GM19099 (cell line): ENCODE data around the gene CAMSAP1.

Experiments
- POLR2A ChIP-seq: IDR thresholded peaks from 3 replicates; pipeline ENCODE4 v1.6.1; 2011; ENCODE audit warnings: low read depth; ENCODE audit not compliant: insufficient read length; ENCODE audit errors: extremely low read depth

CAMSAP1 gene

GRCh38 chr9:135770771-135771170, 136.6 kb downstream of the CAMSAP1 start:
- TF ChIP-seq POLR2A, result no peak

- TF ChIP-seq POLR2A, result no peak
Observed at GRCh38 chr9:135770203-135770535, 137.2 kb downstream of the CAMSAP1 start.

- no peak for TF ChIP-seq POLR2A
Observed at GRCh38 chr9:135769489-135770202, 137.7 kb downstream of the CAMSAP1 start.

- no peak for TF ChIP-seq POLR2A
Observed at GRCh38 chr9:135768516-135769218, 138.7 kb downstream of the CAMSAP1 start.

- no peak for TF ChIP-seq POLR2A
Observed at GRCh38 chr9:135766707-135767106, 140.6 kb downstream of the CAMSAP1 start.

GRCh38 chr9:135766251-135766650, 141.1 kb downstream of the CAMSAP1 start:
- no peak for TF ChIP-seq POLR2A

GRCh38 chr9:135765416-135765815, 141.9 kb downstream of the CAMSAP1 start:
- no peak for TF ChIP-seq POLR2A

- no peak for TF ChIP-seq POLR2A
Observed at GRCh38 chr9:135764731-135765130, 142.6 kb downstream of the CAMSAP1 start.

- TF ChIP-seq POLR2A, result no peak
Observed at GRCh38 chr9:135763716-135764446, 143.5 kb downstream of the CAMSAP1 start.

GRCh38 chr9:135762921-135763320, 144.4 kb downstream of the CAMSAP1 start:
- no peak for TF ChIP-seq POLR2A

- TF ChIP-seq POLR2A, result no peak
Observed at GRCh38 chr9:135761845-135762168, 145.5 kb downstream of the CAMSAP1 start.

GRCh38 chr9:135761150-135761844, 146.0 kb downstream of the CAMSAP1 start:
- no peak for TF ChIP-seq POLR2A

GRCh38 chr9:135760465-135760864, 146.9 kb downstream of the CAMSAP1 start:
- no peak for TF ChIP-seq POLR2A

GRCh38 chr9:135759676-135760300, 147.6 kb downstream of the CAMSAP1 start:
- no peak for TF ChIP-seq POLR2A

- no peak for TF ChIP-seq POLR2A
Observed at GRCh38 chr9:135758870-135759269, 148.5 kb downstream of the CAMSAP1 start.
